H1 (cell line): ENCODE data around the gene RAB10. TPM values are rescaled to one million over a fixed set of nuclear protein-coding genes. Genes with fewer than 3 reads are reported as not detected.

ENCODE experiments used
- CBX5 ChIP-seq: fragments of 300-800, 300-1000 bp; sonication (generic); IDR thresholded peaks from 2 replicates; pipeline ENCODE4 v1.7.1; 2016; ENCODE audit warnings: antibody characterized with exemption, low read length, low read depth
- CHD2 ChIP-seq: IDR thresholded peaks from 2 replicates; pipeline ENCODE4 v1.6.1; 2012; ENCODE audit warnings: low read length, improper control_type of control experiment
- E2F6 ChIP-seq: IDR thresholded peaks from 2 replicates; pipeline ENCODE4 v1.6.1; 2012; ENCODE audit warnings: inconsistent platforms
- RAD21 ChIP-seq, 2 experiments: IDR thresholded peaks in 1 of 2; conservative IDR thresholded peaks in 1 of 2; 2 replicates each; pipeline ENCODE4 v1.6.1; 2011; ENCODE audit warnings: low read depth in 2 of 2, low read length in 2 of 2, improper control_type of control experiment in 1 of 2, inconsistent platforms in 1 of 2, mild to moderate bottlenecking in 1 of 2, moderate library complexity in 1 of 2
- RXRA ChIP-seq: IDR thresholded peaks from 2 replicates; pipeline ENCODE4 v1.6.1; 2011; ENCODE audit warnings: low read depth, mild to moderate bottlenecking, low read length, moderate library complexity; ENCODE audit not compliant: insufficient read depth
- SIN3A ChIP-seq, 2 experiments: IDR thresholded peaks in 1 of 2; conservative IDR thresholded peaks in 1 of 2; 2 replicates each; pipeline ENCODE4 v1.6.1; 2011 to 2012; ENCODE audit warnings: low read length in 2 of 2, improper control_type of control experiment in 1 of 2, low read depth in 1 of 2, mild to moderate bottlenecking in 1 of 2
- TAF1 ChIP-seq: IDR thresholded peaks from 2 replicates; pipeline ENCODE4 v1.6.1; 2011; ENCODE audit warnings: mild to moderate bottlenecking, low read depth, low read length
- YY1 ChIP-seq: IDR thresholded peaks from 2 replicates; pipeline ENCODE4 v1.6.1; 2011; ENCODE audit warnings: low read depth, mild to moderate bottlenecking, low read length
- polyA plus RNA-seq, 7 experiments: library from polyadenylated mRNA; depleted of rRNA in 3 of 7; stranded (reverse) in 5 of 7; unstranded in 2 of 7; fragments of >200 nt in 5 of 7; fragments of 200-250 nt in 2 of 7; gene quantifications; 1 replicate in 5 of 7; 2 replicates in 1 of 7; 4 replicates in 1 of 7; pipeline versions ENCODE4 v1.2.1 to v1.2.3, GENCODE V29; 2011 to 2013; ENCODE audit warnings: missing spikeins in 2 of 7, mixed read lengths in 2 of 7
- total RNA-seq: library from RNA; stranded (reverse); fragmentation: NEBNext Ultra II Directional; extraction: Animal tissue kit (Norgen Biotek cat#: 25700); gene quantifications from 2 replicates; pipeline ENCODE4 v1.2.1, GENCODE V29; 2021
- TF ChIP-seq, protein P1 (sequence below): fragments of 300-600 bp; sonication (generic); IDR thresholded peaks from 2 replicates; pipeline ENCODE4 v1.7.1; 2012; ENCODE audit warnings: low read length, moderate library complexity, mild to moderate bottlenecking, inconsistent platforms; ENCODE audit not compliant: insufficient replicate concordance

Gene RAB10
- total and polyA plus RNA-seq, 2 of the 8 experiments (the other 6 are each of a cell fraction or from before 2014, with no cell fraction given), result 42.6 to 136 TPM

DNA sequence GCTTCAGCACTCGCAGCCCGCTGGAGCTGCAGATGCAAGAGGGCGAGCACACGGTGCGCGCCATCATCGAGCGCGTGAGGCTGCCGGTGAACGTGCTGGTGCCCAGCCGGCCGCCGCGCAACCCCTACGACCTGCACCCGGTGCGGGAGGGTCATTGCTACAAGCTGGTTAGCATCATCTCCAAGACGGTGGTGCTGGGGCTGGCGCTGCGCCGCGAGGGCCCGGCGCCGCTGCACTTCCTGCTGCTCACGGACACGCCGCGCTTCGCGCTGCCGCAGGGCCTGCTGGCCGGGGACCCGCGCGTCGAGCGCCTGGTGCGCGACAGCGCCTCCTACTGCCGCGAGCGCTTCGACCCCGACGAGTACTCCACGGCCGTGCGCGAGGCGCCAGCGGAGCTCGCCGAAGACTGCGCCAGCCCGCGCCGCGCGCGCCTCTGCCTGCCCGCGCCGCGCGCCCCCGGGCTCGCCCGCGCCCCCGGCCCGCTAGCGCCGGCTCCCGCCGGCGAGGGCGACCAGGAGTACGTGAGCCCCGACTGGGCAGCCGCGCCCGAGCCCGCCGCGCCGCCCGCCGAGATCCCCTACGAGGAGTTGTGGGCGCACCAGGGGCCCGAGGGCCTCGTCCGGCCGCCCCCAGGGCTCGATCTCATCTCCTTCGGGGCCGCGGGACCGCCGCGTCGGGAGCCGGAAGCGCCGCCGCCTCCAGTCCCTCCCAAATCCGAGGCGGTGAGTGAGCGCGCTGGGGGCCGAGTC, 150.8 kb downstream of the RAB10 start (continued):
- TF ChIP-seq, protein P1, sequence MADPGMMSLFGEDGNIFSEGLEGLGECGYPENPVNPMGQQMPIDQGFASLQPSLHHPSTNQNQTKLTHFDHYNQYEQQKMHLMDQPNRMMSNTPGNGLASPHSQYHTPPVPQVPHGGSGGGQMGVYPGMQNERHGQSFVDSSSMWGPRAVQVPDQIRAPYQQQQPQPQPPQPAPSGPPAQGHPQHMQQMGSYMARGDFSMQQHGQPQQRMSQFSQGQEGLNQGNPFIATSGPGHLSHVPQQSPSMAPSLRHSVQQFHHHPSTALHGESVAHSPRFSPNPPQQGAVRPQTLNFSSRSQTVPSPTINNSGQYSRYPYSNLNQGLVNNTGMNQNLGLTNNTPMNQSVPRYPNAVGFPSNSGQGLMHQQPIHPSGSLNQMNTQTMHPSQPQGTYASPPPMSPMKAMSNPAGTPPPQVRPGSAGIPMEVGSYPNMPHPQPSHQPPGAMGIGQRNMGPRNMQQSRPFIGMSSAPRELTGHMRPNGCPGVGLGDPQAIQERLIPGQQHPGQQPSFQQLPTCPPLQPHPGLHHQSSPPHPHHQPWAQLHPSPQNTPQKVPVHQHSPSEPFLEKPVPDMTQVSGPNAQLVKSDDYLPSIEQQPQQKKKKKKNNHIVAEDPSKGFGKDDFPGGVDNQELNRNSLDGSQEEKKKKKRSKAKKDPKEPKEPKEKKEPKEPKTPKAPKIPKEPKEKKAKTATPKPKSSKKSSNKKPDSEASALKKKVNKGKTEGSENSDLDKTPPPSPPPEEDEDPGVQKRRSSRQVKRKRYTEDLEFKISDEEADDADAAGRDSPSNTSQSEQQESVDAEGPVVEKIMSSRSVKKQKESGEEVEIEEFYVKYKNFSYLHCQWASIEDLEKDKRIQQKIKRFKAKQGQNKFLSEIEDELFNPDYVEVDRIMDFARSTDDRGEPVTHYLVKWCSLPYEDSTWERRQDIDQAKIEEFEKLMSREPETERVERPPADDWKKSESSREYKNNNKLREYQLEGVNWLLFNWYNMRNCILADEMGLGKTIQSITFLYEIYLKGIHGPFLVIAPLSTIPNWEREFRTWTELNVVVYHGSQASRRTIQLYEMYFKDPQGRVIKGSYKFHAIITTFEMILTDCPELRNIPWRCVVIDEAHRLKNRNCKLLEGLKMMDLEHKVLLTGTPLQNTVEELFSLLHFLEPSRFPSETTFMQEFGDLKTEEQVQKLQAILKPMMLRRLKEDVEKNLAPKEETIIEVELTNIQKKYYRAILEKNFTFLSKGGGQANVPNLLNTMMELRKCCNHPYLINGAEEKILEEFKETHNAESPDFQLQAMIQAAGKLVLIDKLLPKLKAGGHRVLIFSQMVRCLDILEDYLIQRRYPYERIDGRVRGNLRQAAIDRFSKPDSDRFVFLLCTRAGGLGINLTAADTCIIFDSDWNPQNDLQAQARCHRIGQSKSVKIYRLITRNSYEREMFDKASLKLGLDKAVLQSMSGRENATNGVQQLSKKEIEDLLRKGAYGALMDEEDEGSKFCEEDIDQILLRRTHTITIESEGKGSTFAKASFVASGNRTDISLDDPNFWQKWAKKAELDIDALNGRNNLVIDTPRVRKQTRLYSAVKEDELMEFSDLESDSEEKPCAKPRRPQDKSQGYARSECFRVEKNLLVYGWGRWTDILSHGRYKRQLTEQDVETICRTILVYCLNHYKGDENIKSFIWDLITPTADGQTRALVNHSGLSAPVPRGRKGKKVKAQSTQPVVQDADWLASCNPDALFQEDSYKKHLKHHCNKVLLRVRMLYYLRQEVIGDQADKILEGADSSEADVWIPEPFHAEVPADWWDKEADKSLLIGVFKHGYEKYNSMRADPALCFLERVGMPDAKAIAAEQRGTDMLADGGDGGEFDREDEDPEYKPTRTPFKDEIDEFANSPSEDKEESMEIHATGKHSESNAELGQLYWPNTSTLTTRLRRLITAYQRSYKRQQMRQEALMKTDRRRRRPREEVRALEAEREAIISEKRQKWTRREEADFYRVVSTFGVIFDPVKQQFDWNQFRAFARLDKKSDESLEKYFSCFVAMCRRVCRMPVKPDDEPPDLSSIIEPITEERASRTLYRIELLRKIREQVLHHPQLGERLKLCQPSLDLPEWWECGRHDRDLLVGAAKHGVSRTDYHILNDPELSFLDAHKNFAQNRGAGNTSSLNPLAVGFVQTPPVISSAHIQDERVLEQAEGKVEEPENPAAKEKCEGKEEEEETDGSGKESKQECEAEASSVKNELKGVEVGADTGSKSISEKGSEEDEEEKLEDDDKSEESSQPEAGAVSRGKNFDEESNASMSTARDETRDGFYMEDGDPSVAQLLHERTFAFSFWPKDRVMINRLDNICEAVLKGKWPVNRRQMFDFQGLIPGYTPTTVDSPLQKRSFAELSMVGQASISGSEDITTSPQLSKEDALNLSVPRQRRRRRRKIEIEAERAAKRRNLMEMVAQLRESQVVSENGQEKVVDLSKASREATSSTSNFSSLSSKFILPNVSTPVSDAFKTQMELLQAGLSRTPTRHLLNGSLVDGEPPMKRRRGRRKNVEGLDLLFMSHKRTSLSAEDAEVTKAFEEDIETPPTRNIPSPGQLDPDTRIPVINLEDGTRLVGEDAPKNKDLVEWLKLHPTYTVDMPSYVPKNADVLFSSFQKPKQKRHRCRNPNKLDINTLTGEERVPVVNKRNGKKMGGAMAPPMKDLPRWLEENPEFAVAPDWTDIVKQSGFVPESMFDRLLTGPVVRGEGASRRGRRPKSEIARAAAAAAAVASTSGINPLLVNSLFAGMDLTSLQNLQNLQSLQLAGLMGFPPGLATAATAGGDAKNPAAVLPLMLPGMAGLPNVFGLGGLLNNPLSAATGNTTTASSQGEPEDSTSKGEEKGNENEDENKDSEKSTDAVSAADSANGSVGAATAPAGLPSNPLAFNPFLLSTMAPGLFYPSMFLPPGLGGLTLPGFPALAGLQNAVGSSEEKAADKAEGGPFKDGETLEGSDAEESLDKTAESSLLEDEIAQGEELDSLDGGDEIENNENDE, result no peak
- TF ChIP-seq CHD2 (no peak), CBX5 (no peak), YY1 (no peak), RAD21 (IDR thresholded peaks at IDR 0.05 in 1 of 2, conservative IDR thresholded peaks at IDR 0.05 in 1 of 2; ENCODE audit: low read depth in 2 of 2, low read length in 2 of 2) (peak; percentile 23 to 55; a peak in 1 of 4 replicates), E2F6 (peak; percentile 72), TAF1 (0 out of 2 replicates have a peak, but pooled peaks have one; percentile 6), RXRA (no peak), SIN3A (conservative IDR thresholded peaks at IDR 0.05 in 1 of 2, IDR thresholded peaks at IDR 0.05 in 1 of 2; ENCODE audit: low read depth in 1 of 2, low read length in 2 of 2) (no peak)
